Ovary (tissue), 9 donors: ENCODE measurements around the gene CITED4. TPM values are rescaled to one million over a fixed set of nuclear protein-coding genes. Genes with fewer than 3 reads are reported as not detected.

Experiments used
- DNase-seq, 5 donors: peaks; one replicate each; pipeline ENCODE4 v3.0.0-alpha.2; 2019 to 2020
- H3K27ac ChIP-seq, 2 donors: fragments of 200-600 bp; one replicate each; pipeline versions ENCODE4 v1.5.1 to v1.8.0; 2019 to 2022
- H3K27me3 ChIP-seq: fragments of 200-600 bp; one replicate; pipeline ENCODE4 v1.8.0; 2022
- H3K36me3 ChIP-seq: fragments of 200-600 bp; sonication (generic); one replicate; pipeline ENCODE4 v1.5.1; 2019
- H3K4me1 ChIP-seq: one replicate; pipeline ENCODE4 v1.8.1; 2013; ENCODE audit warnings: mild to moderate bottlenecking, moderate library complexity; ENCODE audit not compliant: insufficient read depth
- H3K4me3 ChIP-seq: fragments of 200-600 bp; sonication (generic); one replicate; pipeline ENCODE4 v1.5.1; 2017
- H3K9me3 ChIP-seq, 2 donors: fragments of 200-600 bp in 1 of 2; sonication (generic) in 1 of 2; one replicate each; pipeline versions ENCODE4 v1.5.1 to v1.8.1; 2013 to 2019; ENCODE audit warnings: mild to moderate bottlenecking in 1 of 2, moderate library complexity in 1 of 2
- CTCF ChIP-seq, 3 donors: fragments of 450-650 bp in 2 of 3; fragments of 200-600 bp in 1 of 3; IDR thresholded peaks; one replicate each; pipeline versions ENCODE4 v1.5.1 to v1.8.0; 2016 to 2022; ENCODE audit warnings: antibody characterized with exemption in 3 of 3, mild to moderate bottlenecking in 1 of 3
- EP300 ChIP-seq: sonication (generic); formaldehyde crosslinking; IDR thresholded peaks from one replicate; pipeline ENCODE4 v1.6.1; 2017; ENCODE audit warnings: antibody characterized with exemption
- POLR2A ChIP-seq: fragments of 450-650 bp; IDR thresholded peaks from one replicate; pipeline ENCODE4 v1.6.1; 2017; ENCODE audit warnings: antibody characterized with exemption, mild to moderate bottlenecking, moderate library complexity
- WGBS, 3 donors: extraction: QIAGEN DNeasy Blood & Tissue Kit in 1 of 3; methylation state at CpG; one replicate each; pipeline versions ENCODE4 v1.1.5 to v1.1.7; 2013 to 2017; 5-methylcytosine and 5-hydroxymethylcytosine counted together
- intact Hi-C, 4 donors: fragments of 100-400 bp; cut with DNase I; formaldehyde crosslinking; loops; one replicate each; pipeline versions ENCODE4 v1.11.0 to v1.15.1; 2022 to 2023
- polyA plus RNA-seq, 2 donors: library from polyadenylated mRNA; stranded (reverse); fragments of 200-250 nt in 1 of 2; fragments of 350-450 nt in 1 of 2; fragmentation: Illumina TruSeq in 1 of 2; extraction: RNeasy Lipid Tissue Mini Kit (QIAGEN cat#74804) in 1 of 2; gene quantifications; one replicate each; pipeline ENCODE4 v1.2.3, GENCODE V29; 2013 to 2014
- total RNA-seq, 7 donors: library from RNA; depleted of rRNA in 2 of 7; stranded (reverse); fragments of >200 nt in 2 of 7; fragmentation: NEBNext Ultra II Directional in 3 of 7; extraction: Animal tissue kit (Norgen Biotek cat#: 25700) in 3 of 7; gene quantifications; one replicate each; pipeline versions ENCODE4 v1.1.0 to v1.2.4, GENCODE V29; 2016 to 2023
- donor health status: DM: no; HTN: no; CAD: no; lungs with moderate emphysema.
- donor health status: DM: no; HTN: no; CAD: no.
- donor health status: Bipolar disorder and iron deficiency.
- donor health status: DM: yes; HTN: yes; CAD: no.
- donor health status: DM: no; HTN: no; CAD: no.
- donor health status: DM: yes; HTN: yes; CAD: no.

CITED4 gene
- total and polyA plus RNA-seq, 9 donors = 0.75 to 149 (median 24.2) TPM

GRCh38 chr1:40842691-40843090 is 19.5 kb downstream of the CITED4 start:
- 95 to 98% (median 96%) methylated on average over 3 of the region's 3 CpGs for WGBS, 3 donors
- Histone ChIP-seq H3K36me3 (no peaks in the 10 kb centered on the region), H3K27me3 (no peaks in the 10 kb centered on the region), H3K4me1 (no peaks in the 10 kb centered on the region), H3K4me3 (no peak overlapping the region), H3K27ac (no peak overlapping the region), H3K9me3 (no peaks in the 10 kb centered on the region)
- intact Hi-C loops = loop anchor here in 3 of 4 donors (5.0 to 10.0 kb wide), 4 partner anchors 58 to 248 kb away; partner anchors contain the start of gene KCNQ4 (in 1 of the 3)
- TF ChIP-seq CTCF (IDR thresholded peaks at IDR 0.05) = no peak
- TF ChIP-seq EP300 = no peak
- no peak for TF ChIP-seq POLR2A
- no peak for DNase-seq

GRCh38 chr1:40842207-40842606 is 20.0 kb downstream of the CITED4 start:
- H3K27me3 ChIP-seq = no peaks in the 10 kb centered on the region
- H3K4me3 ChIP-seq = no peak overlapping the region
- H3K27ac ChIP-seq = no peak overlapping the region
- no peaks in the 10 kb centered on the region for H3K9me3 ChIP-seq
- no peaks in the 10 kb centered on the region for H3K36me3 ChIP-seq
- intact Hi-C loops = loop anchor here in 3 of 4 donors (5.0 to 10.0 kb wide), 4 partner anchors 57 to 247 kb away; partner anchors contain the start of gene KCNQ4 (in 1 of the 3)
- TF ChIP-seq EP300 (no peak), CTCF (IDR thresholded peaks at IDR 0.05) (no peak), POLR2A (no peak)
- 63 to 68% (median 64%) methylated on average over 4 of the region's 4 CpGs for WGBS, 3 donors
- H3K4me1 ChIP-seq = no peaks in the 10 kb centered on the region
- DNase-seq = no peak

GRCh38 chr1:40841602-40842001 is 20.6 kb downstream of the CITED4 start:
- 90 to 91% (median 91%) methylated on average over 7 of the region's 7 CpGs for WGBS, 3 donors
- no peak for TF ChIP-seq CTCF (IDR thresholded peaks at IDR 0.05)
- TF ChIP-seq POLR2A = no peak
- no peak for TF ChIP-seq EP300
- Histone ChIP-seq H3K9me3 (no peaks in the 10 kb centered on the region), H3K27me3 (no peaks in the 10 kb centered on the region), H3K4me3 (no peak overlapping the region), H3K27ac (no peak overlapping the region), H3K4me1 (no peaks in the 10 kb centered on the region), H3K36me3 (no peaks in the 10 kb centered on the region)
- DNase-seq = no peak
- intact Hi-C loops = loop anchor here in 3 of 4 donors (2.0 to 10.0 kb wide), 5 partner anchors 57 to 247 kb away; partner anchors contain the start of gene KCNQ4 (in 1 of the 3)

GRCh38 chr1:40840526-40841323 is 21.4 kb downstream of the CITED4 start:
- Histone ChIP-seq H3K27me3 (no peaks in the 10 kb centered on the region), H3K27ac (no peak overlapping the region), H3K4me3 (no peak overlapping the region), H3K36me3 (no peaks in the 10 kb centered on the region), H3K9me3 (no peaks in the 10 kb centered on the region), H3K4me1 (no peaks in the 10 kb centered on the region)
- TF ChIP-seq EP300 (no peak), POLR2A (no peak), CTCF (IDR thresholded peaks at IDR 0.05) (no peak)
- WGBS, 3 donors = 69 to 76% (median 75%) methylated on average over 6 of the region's 6 CpGs
- DNase-seq = no peak
- intact Hi-C loops = loop anchor here in 3 of 4 donors (2.0 to 10.0 kb wide), 5 partner anchors 56 to 246 kb away; partner anchors contain the start of gene KCNQ4 (in 1 of the 3)
